Vagina (tissue), 2 donors: ENCODE results near the gene GPC5.

Experiments used
- CTCF ChIP-seq, 3 experiments: fragments of 450-650 bp in 2 of 3; fragments of 200-600 bp in 1 of 3; sonication (generic) in 1 of 3; IDR thresholded peaks; one replicate each; pipeline ENCODE4 v1.5.1; 2017 to 2019; ENCODE audit warnings: antibody characterized with exemption in 3 of 3, mild to moderate bottlenecking in 2 of 3, moderate library complexity in 2 of 3
- POLR2A ChIP-seq, 2 donors: fragments of 450-650 bp; IDR thresholded peaks; one replicate each; pipeline ENCODE4 v1.6.1; 2017; ENCODE audit warnings: antibody characterized with exemption in 2 of 2, mild to moderate bottlenecking in 2 of 2, moderate library complexity in 2 of 2
- POLR2AphosphoS5 ChIP-seq, 2 donors: sonication (generic); formaldehyde crosslinking; IDR thresholded peaks; one replicate each; pipeline ENCODE4 v1.9.0; 2017; ENCODE audit warnings: antibody characterized with exemption in 2 of 2, mild to moderate bottlenecking in 2 of 2, low read depth in 1 of 2; ENCODE audit not compliant: insufficient read depth in 1 of 2

GRCh38 chr13:92365904-92366303, 967.5 kb downstream of the GPC5 start:
- no peak for TF ChIP-seq CTCF (IDR thresholded peaks at IDR 0.05)
- no peak for TF ChIP-seq POLR2A (IDR thresholded peaks at IDR 0.05)
- TF ChIP-seq POLR2AphosphoS5 (IDR thresholded peaks at IDR 0.05; ENCODE audit: insufficient read depth in 1 of 2, low read depth in 1 of 2) = no peak
